ENCODE data around the gene AQP12A. TPM values are rescaled to one million over a fixed set of nuclear protein-coding genes. Genes with fewer than 3 reads are reported as not detected.

The AQP12A gene
- total RNA-seq, 1 experiment from 2014 or later = not detected

GRCh38 chr2:240707043-240707756 is 15.5 kb downstream of the AQP12A start:
- no peak for DNase-seq (ENCODE audit: low read depth)

GRCh38 chr2:240707821-240708220 is 16.2 kb downstream of the AQP12A start:
- DNase-seq (ENCODE audit: low read depth) = no peak

GRCh38 chr2:240708457-240708856 is 16.8 kb downstream of the AQP12A start:
- no peak for DNase-seq (ENCODE audit: low read depth)

GRCh38 chr2:240711296-240711695 is 19.6 kb downstream of the AQP12A start:
- no peak for DNase-seq (ENCODE audit: low read depth)

- DNase-seq (ENCODE audit: low read depth) = no peak
These were observed 20.0 kb downstream of the AQP12A start for GRCh38 chr2:240711701-240712100.

- no peak for DNase-seq (ENCODE audit: low read depth)
These were observed 20.5 kb downstream of the AQP12A start for GRCh38 chr2:240712121-240712520.

GRCh38 chr2:240713071-240713927 is 21.6 kb downstream of the AQP12A start:
- DNase-seq (ENCODE audit: low read depth) = no peak

- DNase-seq (ENCODE audit: low read depth) = no peak
These were observed 22.5 kb downstream of the AQP12A start for GRCh38 chr2:240713928-240714746.

- DNase-seq (ENCODE audit: low read depth) = no peak
These were observed 23.4 kb downstream of the AQP12A start for GRCh38 chr2:240714747-240715725.

- no peak for DNase-seq (ENCODE audit: low read depth)
These were observed 24.6 kb downstream of the AQP12A start for GRCh38 chr2:240716130-240716798.

- DNase-seq (ENCODE audit: low read depth) = no peak
These were observed 25.5 kb downstream of the AQP12A start for GRCh38 chr2:240717181-240717641.

GRCh38 chr2:240717681-240718581 is 26.3 kb downstream of the AQP12A start:
- no peak for DNase-seq (ENCODE audit: low read depth)

GRCh38 chr2:240718896-240719490 is 27.3 kb downstream of the AQP12A start:
- DNase-seq (ENCODE audit: low read depth) = no peak

GRCh38 chr2:240719676-240720545 is 28.2 kb downstream of the AQP12A start:
- no peak for DNase-seq (ENCODE audit: low read depth)

GRCh38 chr2:240720686-240721595 is 29.3 kb downstream of the AQP12A start:
- DNase-seq (ENCODE audit: low read depth) = no peak

GRCh38 chr2:240721596-240722180 is 30.0 kb downstream of the AQP12A start:
- no peak for DNase-seq (ENCODE audit: low read depth)
